Measurements from ENCODE around the gene SEH1L. TPM values are rescaled to one million over a fixed set of nuclear protein-coding genes. Genes with fewer than 3 reads are reported as not detected.
"Not testable (repeated sequence)": the region's sequence is repeated elsewhere in the genome, so short reads cannot be mapped to it uniquely, and the experiment has no call there.

SEH1L gene
- total RNA-seq, 1 experiment from 2014 or later: 61.2 TPM

DNA sequence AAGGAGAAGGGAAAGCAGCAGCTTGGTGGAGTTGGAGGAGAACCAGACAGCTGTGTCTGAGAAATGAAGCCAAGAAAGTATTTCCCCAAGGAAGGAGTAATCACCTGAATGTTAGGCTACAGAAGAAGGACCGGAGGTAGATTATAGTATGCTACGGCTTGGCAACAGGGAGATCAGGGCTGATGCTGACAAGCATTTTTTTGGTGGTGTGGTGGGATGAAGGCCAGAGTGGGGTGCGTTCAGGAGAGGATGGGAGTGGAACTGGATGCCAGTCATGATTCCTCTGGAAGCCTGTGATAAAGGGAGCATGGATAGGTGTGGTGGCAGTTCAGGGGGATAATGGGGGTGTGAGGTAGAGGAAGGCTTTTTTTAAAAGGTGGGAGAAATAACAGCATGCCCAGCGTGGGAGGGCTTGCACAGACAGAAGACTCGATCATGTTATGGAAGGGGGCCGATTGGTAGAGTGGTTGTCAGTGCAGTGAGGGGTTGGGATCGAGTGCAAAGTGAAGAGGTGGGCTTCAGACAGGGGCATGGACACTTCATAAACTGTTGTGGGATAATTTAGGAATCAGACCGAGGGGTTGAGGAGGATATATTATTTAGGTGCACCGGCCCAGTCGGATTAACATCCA lies 49.0 kb downstream of the SEH1L start:
- POLR2A ChIA-PET (ENCODE audit: unreplicated experiment): no interaction called here
- H3K79me2 ChIP-seq (ENCODE audit: low read length): peaks cover 98% of the 10 kb centered on the region
- H3K4me2 ChIP-seq (ENCODE audit: low read length): no peak overlapping the region
- CTCF ChIA-PET: no interaction called here
- H3K27ac ChIP-seq (ENCODE audit: low read length): no peak overlapping the region
- H3F3A ChIP-seq (ENCODE audit: low read length, unreplicated experiment): peaks cover 2% of the 10 kb centered on the region
- no peak overlapping the region for H3K4me3 ChIP-seq (ENCODE audit: low read length)
- no TSS peak for BruUV-seq (replicated peaks)
- H3K9me2 ChIP-seq (replicated peaks; ENCODE audit: low read length): no peaks in the 10 kb centered on the region
- ATAC-seq (no peak), DNase-seq (no peak)
- no peaks in the 10 kb centered on the region for H3K9me3 ChIP-seq (ENCODE audit: low read length)
- H3K9ac ChIP-seq (ENCODE audit: low read length): no peak overlapping the region
- no peak for TF ChIP-seq EZH2 (IDR thresholded peaks at IDR 0.05; ENCODE audit: low read length, unreplicated experiment)
- TF ChIP-seq, protein P1, sequence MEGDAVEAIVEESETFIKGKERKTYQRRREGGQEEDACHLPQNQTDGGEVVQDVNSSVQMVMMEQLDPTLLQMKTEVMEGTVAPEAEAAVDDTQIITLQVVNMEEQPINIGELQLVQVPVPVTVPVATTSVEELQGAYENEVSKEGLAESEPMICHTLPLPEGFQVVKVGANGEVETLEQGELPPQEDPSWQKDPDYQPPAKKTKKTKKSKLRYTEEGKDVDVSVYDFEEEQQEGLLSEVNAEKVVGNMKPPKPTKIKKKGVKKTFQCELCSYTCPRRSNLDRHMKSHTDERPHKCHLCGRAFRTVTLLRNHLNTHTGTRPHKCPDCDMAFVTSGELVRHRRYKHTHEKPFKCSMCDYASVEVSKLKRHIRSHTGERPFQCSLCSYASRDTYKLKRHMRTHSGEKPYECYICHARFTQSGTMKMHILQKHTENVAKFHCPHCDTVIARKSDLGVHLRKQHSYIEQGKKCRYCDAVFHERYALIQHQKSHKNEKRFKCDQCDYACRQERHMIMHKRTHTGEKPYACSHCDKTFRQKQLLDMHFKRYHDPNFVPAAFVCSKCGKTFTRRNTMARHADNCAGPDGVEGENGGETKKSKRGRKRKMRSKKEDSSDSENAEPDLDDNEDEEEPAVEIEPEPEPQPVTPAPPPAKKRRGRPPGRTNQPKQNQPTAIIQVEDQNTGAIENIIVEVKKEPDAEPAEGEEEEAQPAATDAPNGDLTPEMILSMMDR (conservative IDR thresholded peaks at IDR 0.05; ENCODE audit: low read depth, low read length): no peak
- no peak for TF ChIP-seq EZH2phosphoT487 (IDR thresholded peaks at IDR 0.05; ENCODE audit: borderline replicate concordance, low read length)
- H3K27me3 ChIP-seq (ENCODE audit: low read length): no peaks in the 10 kb centered on the region
- peaks cover 18% of the 10 kb centered on the region for H3K36me3 ChIP-seq (ENCODE audit: low read depth, low read length)
- intact Hi-C loops (cut with micrococcal nuclease): no loop called here
- no peak overlapping the region for H2AFZ ChIP-seq (ENCODE audit: low read length)
- peaks cover 60% of the 10 kb centered on the region for H4K20me1 ChIP-seq (ENCODE audit: low read length)
- H3K4me1 ChIP-seq (ENCODE audit: insufficient read depth, low read length): peaks cover 20% of the 10 kb centered on the region

DNA sequence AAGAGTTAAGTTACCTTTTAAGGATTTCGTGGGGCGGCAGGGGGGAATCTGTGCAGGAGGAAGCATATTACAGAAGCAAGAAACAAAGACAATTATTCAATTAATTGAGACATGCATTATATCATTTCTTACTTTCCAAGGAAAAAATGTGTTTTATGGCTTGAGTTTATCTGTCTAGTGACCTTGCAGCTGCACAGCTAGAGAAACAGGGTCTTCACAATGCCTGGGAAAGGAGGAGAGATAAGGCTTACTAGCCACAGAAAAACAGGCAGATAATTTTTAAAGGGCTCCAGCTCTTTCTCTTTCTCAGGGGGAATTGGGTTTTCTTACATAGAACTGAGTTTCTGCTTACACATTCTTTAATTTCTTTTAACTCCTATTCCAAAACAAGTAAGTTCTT lies 49.5 kb downstream of the SEH1L start:
- H3K4me3 ChIP-seq (ENCODE audit: low read length); intact Hi-C loops (cut with micrococcal nuclease); H3K9ac ChIP-seq (ENCODE audit: low read length); ATAC-seq; H3K27ac ChIP-seq (ENCODE audit: low read length); BruUV-seq (replicated peaks); H3K27me3 ChIP-seq (ENCODE audit: low read length); H3K9me3 ChIP-seq (ENCODE audit: low read length); DNase-seq; H3K4me2 ChIP-seq (ENCODE audit: low read length); CTCF ChIA-PET; H3F3A ChIP-seq (ENCODE audit: low read length, unreplicated experiment); H3K9me2 ChIP-seq (replicated peaks; ENCODE audit: low read length); H2AFZ ChIP-seq (ENCODE audit: low read length): not testable (repeated sequence)
- Histone ChIP-seq H3K79me2 (ENCODE audit: low read length) (peaks cover 95% of the 10 kb centered on the region), H4K20me1 (ENCODE audit: low read length) (peaks cover 54% of the 10 kb centered on the region), H3K4me1 (ENCODE audit: insufficient read depth, low read length) (peaks cover 20% of the 10 kb centered on the region), H3K36me3 (ENCODE audit: low read depth, low read length) (peaks cover 22% of the 10 kb centered on the region)
- POLR2A ChIA-PET (ENCODE audit: unreplicated experiment): interaction anchor here (0.7 kb wide), 1 partner anchor 63 kb away, joined by 4 read pairs; no protein-coding TSS in a partner anchor

DNA sequence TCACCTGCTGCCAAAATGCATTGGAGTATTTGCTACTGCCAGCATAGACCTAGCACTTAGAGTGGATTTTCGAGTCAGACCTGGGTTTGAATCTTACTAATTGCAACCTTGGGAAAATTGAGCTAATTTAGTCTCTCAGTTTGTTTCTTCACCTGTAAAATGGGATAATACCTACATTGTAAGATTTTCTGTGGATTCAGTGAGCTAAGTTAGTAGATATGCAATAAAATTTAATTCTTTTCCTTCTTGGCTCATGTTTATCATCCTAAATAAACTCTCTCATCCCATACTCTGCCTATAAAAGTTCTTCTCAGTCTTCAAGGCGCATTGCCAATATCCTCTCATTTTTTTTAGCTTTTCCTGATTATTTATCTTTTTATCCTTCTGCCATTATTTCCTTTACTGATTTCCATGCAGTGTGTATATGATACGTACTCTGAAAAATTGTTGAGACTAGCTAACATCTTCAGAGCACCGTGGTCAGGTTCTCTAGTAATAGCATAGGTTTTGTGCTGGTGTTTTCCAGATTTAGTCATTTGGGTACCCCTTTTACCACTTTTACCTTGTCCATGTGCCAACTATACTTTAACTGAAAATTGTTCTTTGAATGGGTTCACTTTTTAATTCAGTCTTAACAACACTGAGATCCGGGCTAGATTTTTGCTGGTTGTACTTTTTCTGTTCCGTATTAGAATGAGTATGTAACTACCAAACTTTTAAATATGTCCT lies 50.7 kb downstream of the SEH1L start:
- peaks cover 10% of the 10 kb centered on the region for H3K4me1 ChIP-seq (ENCODE audit: insufficient read depth, low read length)
- no peak overlapping the region for H3K27ac ChIP-seq (ENCODE audit: low read length)
- H3K36me3 ChIP-seq (ENCODE audit: low read depth, low read length): peaks cover 22% of the 10 kb centered on the region
- peak; percentile 80 for ATAC-seq
- no TSS peak for BruUV-seq (replicated peaks)
- no peaks in the 10 kb centered on the region for H3F3A ChIP-seq (ENCODE audit: low read length, unreplicated experiment)
- ChIA-PET CTCF (interaction anchor here (0.7 kb wide), 1 partner anchor 8 kb away, joined by 3 read pairs; the partner anchor contains the start of gene CEP192), POLR2A (ENCODE audit: unreplicated experiment) (interaction anchor here (0.5 to 0.7 kb wide), 2 partner anchors 64 to 115 kb away, joined by 4 read pairs; partner anchors contain the start of gene PTPN2)
- no peak for DNase-seq
- no peak overlapping the region for H3K4me3 ChIP-seq (ENCODE audit: low read length)
- no peaks in the 10 kb centered on the region for H3K9me2 ChIP-seq (replicated peaks; ENCODE audit: low read length)
- H4K20me1 ChIP-seq (ENCODE audit: low read length): peaks cover 47% of the 10 kb centered on the region
- TF ChIP-seq, protein P1 (conservative IDR thresholded peaks at IDR 0.05; ENCODE audit: low read depth, low read length): no peak
- TF ChIP-seq EZH2 (IDR thresholded peaks at IDR 0.05; ENCODE audit: low read length, unreplicated experiment): no peak
- TF ChIP-seq EZH2phosphoT487 (IDR thresholded peaks at IDR 0.05; ENCODE audit: borderline replicate concordance, low read length): no peak
- H3K9me3 ChIP-seq (ENCODE audit: low read length): no peaks in the 10 kb centered on the region
- H3K79me2 ChIP-seq (ENCODE audit: low read length): peaks cover 87% of the 10 kb centered on the region
- H3K9ac ChIP-seq (ENCODE audit: low read length): no peak overlapping the region
- H3K27me3 ChIP-seq (ENCODE audit: low read length): no peaks in the 10 kb centered on the region
- intact Hi-C loops (cut with micrococcal nuclease): loop anchor here (2.0 kb wide), 1 partner anchor 38 kb away; no protein-coding TSS in a partner anchor
- no peak overlapping the region for H3K4me2 ChIP-seq (ENCODE audit: low read length)
- no peak overlapping the region for H2AFZ ChIP-seq (ENCODE audit: low read length)

Data from PC-3 (cell line).